ENCODE results near the gene EPHB1. TPM values are rescaled to one million over a fixed set of nuclear protein-coding genes. Genes with fewer than 3 reads are reported as not detected.

EPHB1 gene
- total and polyA plus RNA-seq, 2 of the 13 experiments (the other 11 are each of a cell fraction or from before 2014, with no cell fraction given) = 0.07 to 0.21 TPM

GRCh38 chr3:134808835-134809234 is 13.8 kb downstream of the EPHB1 start:
- no peak overlapping the region for H3K9ac ChIP-seq (ENCODE audit: insufficient read depth, low read depth, low read length)
- BruUV-seq (replicated peaks) = no TSS peak
- ATAC-seq (no peak), FAIRE-seq (no peak), DNase-seq (ENCODE audit: low spot score) (no peak)
- no peaks in the 10 kb centered on the region for H3K4me1 ChIP-seq (ENCODE audit: insufficient read depth, low read length)
- in situ Hi-C loops (cut with HindIII; ENCODE audit: extremely low pct_ligation_motif_present, low pct_unique_long_range_greater_than_20kb) = no loop called here
- H3K27ac ChIP-seq (ENCODE audit: extremely low read length, insufficient read depth, low read length) = no peak overlapping the region
- ChIA-PET CTCF (ENCODE audit: low intra/inter-chr PET ratio, low total read pairs) (no interaction called here), POLR2A (no interaction called here)
- intact Hi-C loops (cut with micrococcal nuclease; ENCODE audit: unreplicated experiment) = no loop called here
- no peaks in the 10 kb centered on the region for H3K79me2 ChIP-seq (ENCODE audit: insufficient read depth, low read length)
- no peak overlapping the region for H3K4me3 ChIP-seq (replicated peaks in 1 of 3; ENCODE audit: insufficient read depth in 1 of 3, low read depth in 2 of 3, low read length in 3 of 3)
- H3K4me2 ChIP-seq (ENCODE audit: low read depth, low read length) = no peak overlapping the region
- TF ChIP-seq SPEN (CRISPR knock-in tag; IDR thresholded peaks at IDR 0.05; ENCODE audit: low read depth) = no peak
- no peak for TF ChIP-seq ZNF430 (CRISPR knock-in tag; IDR thresholded peaks at IDR 0.05)
- TF ChIP-seq REL (CRISPR knock-in tag; conservative IDR thresholded peaks at IDR 0.05) = no peak
- no peak for TF ChIP-seq ZSCAN29 (CRISPR knock-in tag; conservative IDR thresholded peaks at IDR 0.05)
- H2AFZ ChIP-seq (ENCODE audit: low read length) = no peak overlapping the region
- H3K36me3 ChIP-seq (replicated peaks in 1 of 2; ENCODE audit: control insufficient read depth in 1 of 2, insufficient read depth in 2 of 2, low read length in 2 of 2) = no peaks in the 10 kb centered on the region
- no peaks in the 10 kb centered on the region; a peak in 1 of 5 replicates for H3K27me3 ChIP-seq (ENCODE audit: control insufficient read depth in 1 of 2, insufficient read depth in 2 of 2, low read length in 2 of 2)
- no peaks in the 10 kb centered on the region for H4K20me1 ChIP-seq (ENCODE audit: insufficient read depth, low read length)
- no peaks in the 10 kb centered on the region for H3K9me3 ChIP-seq (ENCODE audit: low read length)
- WGBS (ENCODE audit: low lambda C conversion rate) = 0% methylated on average over 1 of the region's 1 CpG

GRCh38 chr3:134809427-134810051 is 14.5 kb downstream of the EPHB1 start:
- ChIA-PET POLR2A (no interaction called here), CTCF (ENCODE audit: low intra/inter-chr PET ratio, low total read pairs) (no interaction called here)
- Histone ChIP-seq H3K4me3 (replicated peaks in 1 of 3; ENCODE audit: insufficient read depth in 1 of 3, low read depth in 2 of 3, low read length in 3 of 3) (no peak overlapping the region), H3K4me1 (ENCODE audit: insufficient read depth, low read length) (no peaks in the 10 kb centered on the region), H3K36me3 (replicated peaks in 1 of 2; ENCODE audit: control insufficient read depth in 1 of 2, insufficient read depth in 2 of 2, low read length in 2 of 2) (no peaks in the 10 kb centered on the region), H3K27me3 (ENCODE audit: control insufficient read depth in 1 of 2, insufficient read depth in 2 of 2, low read length in 2 of 2) (no peaks in the 10 kb centered on the region; a peak in 1 of 5 replicates), H3K4me2 (ENCODE audit: low read depth, low read length) (no peak overlapping the region), H4K20me1 (ENCODE audit: insufficient read depth, low read length) (no peaks in the 10 kb centered on the region), H3K9ac (ENCODE audit: insufficient read depth, low read depth, low read length) (no peak overlapping the region), H2AFZ (ENCODE audit: low read length) (no peak overlapping the region), H3K27ac (ENCODE audit: extremely low read length, insufficient read depth, low read length) (no peak overlapping the region), H3K9me3 (ENCODE audit: low read length) (no peaks in the 10 kb centered on the region), H3K79me2 (ENCODE audit: insufficient read depth, low read length) (no peaks in the 10 kb centered on the region)
- intact Hi-C loops (cut with micrococcal nuclease; ENCODE audit: unreplicated experiment) = no loop called here
- TF ChIP-seq BATF2 (CRISPR knock-in tag; IDR thresholded peaks at IDR 0.05) = no peak
- TF ChIP-seq SATB2 (CRISPR knock-in tag; IDR thresholded peaks at IDR 0.05) = no peak
- TF ChIP-seq SOX5 (CRISPR knock-in tag; IDR thresholded peaks at IDR 0.05; ENCODE audit: borderline replicate concordance) = no peak
- no peak for TF ChIP-seq ZNF850 (CRISPR knock-in tag; conservative IDR thresholded peaks at IDR 0.05)
- no peak for TF ChIP-seq ZNF781 (CRISPR knock-in tag; IDR thresholded peaks at IDR 0.05; ENCODE audit: borderline replicate concordance, not compliant biosample characterization)
- no peak for TF ChIP-seq MBD4 (IDR thresholded peaks at IDR 0.05; ENCODE audit: borderline replicate concordance, low read length)
- TF ChIP-seq ZNF773 (CRISPR knock-in tag; IDR thresholded peaks at IDR 0.05; ENCODE audit: borderline replicate concordance) = no peak
- ATAC-seq (no peak), DNase-seq (ENCODE audit: low spot score) (no peak), FAIRE-seq (no peak)
- BruUV-seq (replicated peaks) = no TSS peak
- in situ Hi-C loops (cut with HindIII; ENCODE audit: extremely low pct_ligation_motif_present, low pct_unique_long_range_greater_than_20kb) = no loop called here
- 7% methylated on average over 5 of the region's 5 CpGs for WGBS (ENCODE audit: low lambda C conversion rate)
